SK-N-MC (cell line): ENCODE measurements around the gene IFNA14.

Source experiments
- DNase-seq: peaks from one replicate; pipeline ENCODE4 v3.0.0-alpha.2; 2011; ENCODE audit warnings: low read depth, low spot score
- H3K27ac ChIP-seq: fragments of 200-600 bp; sonication (generic); 2 replicates; pipeline ENCODE4 v1.5.1; 2016; ENCODE audit warnings: mixed run types
- H3K36me3 ChIP-seq: fragments of 200-600 bp; sonication (generic); 2 replicates; pipeline ENCODE4 v1.6.1; 2017; ENCODE audit warnings: antibody characterized with exemption, low read length, mixed read lengths; ENCODE audit not compliant: insufficient read depth
- H3K4me3 ChIP-seq: fragments of 200-600 bp; sonication (generic); 2 replicates; pipeline ENCODE4 v1.5.1; 2016
- H3K9ac ChIP-seq: fragments of 200-600 bp; sonication (generic); 2 replicates; pipeline ENCODE4 v1.8.0; 2017; ENCODE audit warnings: mixed run types, mixed read lengths; ENCODE audit not compliant: insufficient read length
- H3K9me3 ChIP-seq: fragments of 200-600 bp; sonication (generic); 2 replicates; pipeline ENCODE4 v1.6.1; 2017; ENCODE audit warnings: low read depth, mild to moderate bottlenecking, antibody characterized with exemption, low read length, moderate library complexity, mixed read lengths
- EZH2 ChIP-seq: fragments of 200-600 bp; sonication (generic); IDR thresholded peaks from one replicate; pipeline ENCODE4 v1.6.1; 2017; ENCODE audit warnings: antibody characterized with exemption
- FOXP2 ChIP-seq: optimal IDR thresholded peaks from 2 replicates; pipeline ENCODE3; 2011; ENCODE audit warnings: mild to moderate bottlenecking, moderate library complexity; ENCODE audit not compliant: insufficient read depth; ENCODE audit errors: extremely low read length, control extremely low read depth
- POLR2AphosphoS5 ChIP-seq: IDR thresholded peaks from 2 replicates; pipeline ENCODE4 v1.6.1; 2012; ENCODE audit warnings: mild to moderate bottlenecking, low read depth, low read length, borderline replicate concordance

The IFNA14 gene

GRCh38 chr9:21239911-21240310 lies at the start of gene IFNA14:
Gene IFNA14 (minus strand): TSS chr9:21240005. CDS start chr9:21239935, 70 bp downstream.
- TF ChIP-seq POLR2AphosphoS5 (no peak), FOXP2 (no peak), EZH2 (no peak)
- no peaks in the 10 kb centered on the region for H3K9me3 ChIP-seq
- H3K27ac ChIP-seq, result no peak within 1 kb of the TSS
- DNase-seq, result no peak
- H3K4me3 ChIP-seq, result no peak within 1 kb of the TSS
- H3K9ac ChIP-seq, result no peak within 1 kb of the TSS
- no peaks in the 10 kb centered on the region for H3K36me3 ChIP-seq

DNA sequence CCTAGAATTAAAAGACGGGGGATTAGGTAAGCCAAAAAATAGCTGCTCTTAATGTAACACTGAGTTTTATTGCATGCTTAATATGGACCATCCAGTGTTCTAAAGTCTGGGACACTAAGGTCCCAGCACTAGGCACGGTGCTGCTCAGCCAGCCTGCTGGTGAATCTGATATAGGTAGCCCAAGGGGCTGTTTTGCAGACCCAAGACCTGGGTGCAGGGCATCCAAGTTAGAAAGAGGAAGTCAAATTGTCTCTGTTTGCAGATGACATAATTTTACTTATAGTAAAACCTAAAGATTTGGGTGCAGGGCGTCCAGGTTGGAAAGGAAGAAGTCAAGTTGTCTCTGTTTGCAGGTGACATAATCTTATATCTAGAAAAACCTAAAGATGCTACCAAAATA lies 47.5 kb upstream of the IFNA14 start:
- H3K9me3 ChIP-seq, result no peaks in the 10 kb centered on the region
- no peak for DNase-seq
- TF ChIP-seq POLR2AphosphoS5 (no peak), EZH2 (no peak), FOXP2 (no peak)
- H3K4me3 ChIP-seq, result no peak overlapping the region
- H3K27ac ChIP-seq, result no peak overlapping the region
- no peaks in the 10 kb centered on the region for H3K36me3 ChIP-seq
- no peak overlapping the region for H3K9ac ChIP-seq

GRCh38 chr9:21286659-21287058 lies 46.9 kb upstream of the IFNA14 start:
- no peak for TF ChIP-seq EZH2
- no peak for TF ChIP-seq FOXP2
- no peak for TF ChIP-seq POLR2AphosphoS5
- Histone ChIP-seq H3K27ac (no peak overlapping the region), H3K9me3 (no peaks in the 10 kb centered on the region), H3K36me3 (no peaks in the 10 kb centered on the region), H3K9ac (no peak overlapping the region), H3K4me3 (no peak overlapping the region)
- no peak for DNase-seq

- DNase-seq, result no peak
- H3K36me3 ChIP-seq, result no peaks in the 10 kb centered on the region
- no peak overlapping the region for H3K9ac ChIP-seq
- no peak overlapping the region for H3K27ac ChIP-seq
- no peaks in the 10 kb centered on the region for H3K9me3 ChIP-seq
- no peak overlapping the region for H3K4me3 ChIP-seq
- no peak for TF ChIP-seq FOXP2
- no peak for TF ChIP-seq POLR2AphosphoS5
- no peak for TF ChIP-seq EZH2
These were observed 46.3 kb upstream of the IFNA14 start for GRCh38 chr9:21286099-21286498.

- no peak overlapping the region for H3K4me3 ChIP-seq
- no peak overlapping the region for H3K27ac ChIP-seq
- no peaks in the 10 kb centered on the region for H3K9me3 ChIP-seq
- no peak for DNase-seq
- H3K36me3 ChIP-seq, result no peaks in the 10 kb centered on the region
- no peak overlapping the region for H3K9ac ChIP-seq
- TF ChIP-seq EZH2, result no peak
- TF ChIP-seq FOXP2, result no peak
- no peak for TF ChIP-seq POLR2AphosphoS5
These were observed 41.5 kb upstream of the IFNA14 start for GRCh38 chr9:21281275-21281674.

DNA sequence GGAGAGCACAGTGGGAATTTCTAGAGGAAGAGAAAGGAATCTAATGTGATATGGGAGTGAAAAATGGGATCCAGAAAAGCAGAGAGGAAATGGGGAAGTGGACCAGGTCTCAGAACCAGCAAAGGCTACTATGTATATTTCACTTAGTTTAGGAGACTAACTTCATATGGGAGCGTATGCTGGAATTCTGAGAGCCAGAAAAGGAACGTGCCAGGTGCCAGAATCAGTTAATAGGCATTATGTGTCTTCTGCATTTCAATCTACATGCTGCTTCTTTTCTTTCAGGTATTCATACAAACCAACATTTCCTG lies 28.5 kb upstream of the IFNA14 start:
- no peak for DNase-seq
- no peaks in the 10 kb centered on the region for H3K36me3 ChIP-seq
- TF ChIP-seq POLR2AphosphoS5, result no peak
- no peak for TF ChIP-seq FOXP2
- TF ChIP-seq EZH2, result no peak
- no peak overlapping the region for H3K9ac ChIP-seq
- H3K27ac ChIP-seq, result no peak overlapping the region
- H3K4me3 ChIP-seq, result no peak overlapping the region
- H3K9me3 ChIP-seq, result no peaks in the 10 kb centered on the region

DNA sequence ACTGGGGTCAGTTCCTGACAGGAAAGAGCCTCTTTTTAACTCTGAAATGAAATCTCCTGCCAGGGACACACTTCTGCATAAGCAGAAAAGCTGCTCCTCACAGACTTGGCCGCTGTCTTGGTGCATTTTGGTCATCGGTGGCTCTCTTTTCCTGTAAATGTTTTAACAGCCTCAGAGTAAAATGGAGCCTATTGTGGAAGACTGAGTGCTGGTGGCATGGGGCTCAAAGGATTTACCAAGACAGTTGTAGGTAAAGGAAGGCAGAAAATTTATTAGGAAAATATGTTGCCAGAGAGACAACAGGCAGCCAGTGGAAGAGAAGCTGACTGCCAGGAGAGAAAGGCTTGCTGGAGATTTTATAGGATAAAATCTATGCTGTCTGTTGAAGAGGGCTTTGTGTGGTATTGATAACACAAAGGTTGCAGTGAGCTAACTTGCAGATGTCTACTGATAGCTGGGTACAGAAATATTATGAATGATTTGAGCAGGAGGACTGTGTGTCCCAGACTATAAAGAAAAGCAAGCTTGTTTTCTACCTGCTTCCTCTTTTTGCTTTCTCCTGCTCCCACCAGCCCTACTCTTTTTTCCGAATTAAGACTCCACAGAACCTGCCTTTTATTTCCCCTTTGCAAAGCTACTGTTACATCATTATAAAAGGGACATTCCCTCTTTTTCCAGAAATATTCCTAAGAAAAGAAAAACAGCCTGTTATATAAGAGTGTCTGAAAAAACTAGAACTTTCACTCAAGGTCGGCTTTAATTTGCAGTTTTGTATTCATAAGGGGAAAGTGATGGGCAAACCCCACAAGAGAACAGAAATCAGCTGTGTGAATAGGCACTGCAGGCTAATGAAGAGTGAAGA lies 27.9 kb upstream of the IFNA14 start:
- H3K9me3 ChIP-seq, result no peaks in the 10 kb centered on the region
- no peak overlapping the region for H3K9ac ChIP-seq
- no peak for TF ChIP-seq EZH2
- TF ChIP-seq FOXP2, result no peak
- no peak for TF ChIP-seq POLR2AphosphoS5
- no peak overlapping the region for H3K27ac ChIP-seq
- no peak overlapping the region for H3K4me3 ChIP-seq
- DNase-seq, result no peak
- no peaks in the 10 kb centered on the region for H3K36me3 ChIP-seq

DNA sequence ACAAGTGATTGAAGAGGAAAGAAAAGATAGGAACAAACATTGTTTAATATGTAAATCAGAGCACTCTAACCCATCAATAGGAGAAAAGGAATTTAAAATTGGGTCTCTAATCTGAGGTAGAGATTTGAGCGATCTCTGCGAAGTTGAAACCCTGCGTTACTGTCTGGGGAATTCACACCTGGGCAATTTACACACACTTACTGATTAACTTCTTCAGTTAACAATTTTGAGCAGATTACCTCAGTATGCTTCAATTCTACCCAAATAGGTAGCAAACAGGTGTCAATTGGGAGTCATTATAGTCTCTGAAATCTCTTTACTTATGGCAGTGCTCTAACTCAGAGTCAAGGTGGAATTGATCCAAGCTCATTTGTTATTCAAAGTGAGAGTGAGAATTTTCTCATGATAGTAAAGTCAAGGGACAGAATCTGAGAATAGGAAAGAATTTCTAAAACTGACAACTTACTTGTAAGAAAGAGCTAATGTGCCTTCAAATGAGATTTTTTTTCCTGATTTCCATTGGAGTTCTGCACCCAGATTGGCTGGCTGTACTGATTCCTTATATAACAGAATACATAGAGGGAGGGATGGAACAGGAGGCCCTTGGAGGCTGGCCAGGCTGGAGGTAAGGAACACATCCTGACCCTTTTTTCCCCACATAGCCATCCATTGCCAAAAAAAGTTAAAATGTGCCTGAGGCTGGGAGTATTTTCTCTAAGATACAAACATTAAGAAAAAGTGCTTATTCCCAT lies 27.1 kb upstream of the IFNA14 start:
- TF ChIP-seq POLR2AphosphoS5 (no peak), FOXP2 (no peak), EZH2 (no peak)
- Histone ChIP-seq H3K36me3 (no peaks in the 10 kb centered on the region), H3K27ac (no peak overlapping the region), H3K4me3 (no peak overlapping the region), H3K9ac (no peak overlapping the region), H3K9me3 (no peaks in the 10 kb centered on the region)
- DNase-seq, result no peak
